ENCODE results near the gene KIAA0930. TPM values are rescaled to one million over a fixed set of nuclear protein-coding genes. Genes with fewer than 3 reads are reported as not detected.

Gene KIAA0930
- total RNA-seq, 1 donor from 2014 or later = 18.6 TPM

GRCh38 chr22:45180146-45180679 lies 60.5 kb downstream of the KIAA0930 start:
- Histone ChIP-seq H3K9me3 (replicated peaks) (no peaks in the 10 kb centered on the region), H3K4me3 (no peak overlapping the region), H3K27ac (replicated peaks) (no peak overlapping the region), H3K4me1 (peaks cover 3% of the 10 kb centered on the region), H3K27me3 (ENCODE audit: low read depth) (no peaks in the 10 kb centered on the region), H3K36me3 (peaks cover 92% of the 10 kb centered on the region)
- TF ChIP-seq CTCF (IDR thresholded peaks at IDR 0.05; ENCODE audit: borderline replicate concordance) = no peak
- DNase-seq = no peak
- intact Hi-C loops (cut with micrococcal nuclease) = no loop called here

GRCh38 chr22:45179276-45180049 lies 61.2 kb downstream of the KIAA0930 start:
- Histone ChIP-seq H3K9me3 (replicated peaks) (no peaks in the 10 kb centered on the region), H3K36me3 (peaks cover 90% of the 10 kb centered on the region), H3K4me3 (no peak overlapping the region), H3K27ac (replicated peaks) (no peak overlapping the region), H3K27me3 (ENCODE audit: low read depth) (no peaks in the 10 kb centered on the region), H3K4me1 (peaks cover 3% of the 10 kb centered on the region)
- no peak for DNase-seq
- TF ChIP-seq CTCF (IDR thresholded peaks at IDR 0.05; ENCODE audit: borderline replicate concordance) = no peak
- intact Hi-C loops (cut with micrococcal nuclease) = no loop called here

GRCh38 chr22:45172881-45173585 lies 67.7 kb downstream of the KIAA0930 start:
- Histone ChIP-seq H3K36me3 (peaks cover 97% of the 10 kb centered on the region), H3K4me3 (no peak overlapping the region), H3K9me3 (replicated peaks) (no peaks in the 10 kb centered on the region), H3K27ac (replicated peaks) (no peak overlapping the region), H3K4me1 (peaks cover 13% of the 10 kb centered on the region), H3K27me3 (ENCODE audit: low read depth) (no peaks in the 10 kb centered on the region)
- TF ChIP-seq CTCF (IDR thresholded peaks at IDR 0.05; ENCODE audit: borderline replicate concordance) = no peak
- intact Hi-C loops (cut with micrococcal nuclease) = no loop called here
- no peak for DNase-seq

- H3K36me3 ChIP-seq = peaks cover 95% of the 10 kb centered on the region
- H3K9me3 ChIP-seq (replicated peaks) = no peaks in the 10 kb centered on the region
- intact Hi-C loops (cut with micrococcal nuclease) = no loop called here
- TF ChIP-seq CTCF (IDR thresholded peaks at IDR 0.05; ENCODE audit: borderline replicate concordance) = no peak
- no peak for DNase-seq
- H3K27ac ChIP-seq (replicated peaks) = no peak overlapping the region
- no peaks in the 10 kb centered on the region for H3K27me3 ChIP-seq (ENCODE audit: low read depth)
- no peak overlapping the region for H3K4me3 ChIP-seq
- H3K4me1 ChIP-seq = peaks cover 21% of the 10 kb centered on the region
Observed at GRCh38 chr22:45171830-45172229, 68.9 kb downstream of the KIAA0930 start.

- TF ChIP-seq CTCF (IDR thresholded peaks at IDR 0.05; ENCODE audit: borderline replicate concordance) = no peak
- H3K4me1 ChIP-seq = peaks cover 41% of the 10 kb centered on the region
- H3K36me3 ChIP-seq = peaks cover 75% of the 10 kb centered on the region
- H3K27me3 ChIP-seq (ENCODE audit: low read depth) = no peaks in the 10 kb centered on the region
- intact Hi-C loops (cut with micrococcal nuclease) = no loop called here
- H3K9me3 ChIP-seq (replicated peaks) = no peaks in the 10 kb centered on the region
- DNase-seq = no peak
- H3K4me3 ChIP-seq = no peak overlapping the region
- no peak overlapping the region for H3K27ac ChIP-seq (replicated peaks)
Observed at GRCh38 chr22:45169591-45170466, 70.9 kb downstream of the KIAA0930 start.
